SK-N-SH (cell line): ENCODE data around the gene SPSB4. TPM values are rescaled to one million over a fixed set of nuclear protein-coding genes. Genes with fewer than 3 reads are reported as not detected.

Experiments used
- CTCF ChIA-PET: fragments of 300-600, 350-600 bp; formaldehyde crosslinking; extraction: SDS; loops from one replicate; lab custom pipeline; 2021; lab: Yijun Ruan, JAX
- POLR2A ChIA-PET: fragments of 350-600 bp; sonication (Branson Sonifier 250); formaldehyde crosslinking; extraction: SDS; loops from one replicate; lab custom pipeline; 2020; ENCODE audit warnings: antibody characterized with exemption, inconsistent platforms; lab: Yijun Ruan, JAX
- DNase-seq: peaks from one replicate; pipeline ENCODE4 v3.0.0; 2012
- H2AFZ ChIP-seq: fragments of 200-600 bp; sonication (generic); 2 replicates; pipeline ENCODE4 v1.8.1; 2016; ENCODE audit warnings: antibody characterized with exemption, mild to moderate bottlenecking, low read depth
- H3F3A ChIP-seq: fragments of 200-600 bp; sonication (generic); replicated peaks from 2 replicates; pipeline ENCODE3; 2016; ENCODE audit warnings: antibody characterized with exemption, mild to moderate bottlenecking; ENCODE audit not compliant: insufficient read depth
- H3K27ac ChIP-seq, 2 experiments: fragments of 200-500 bp in 1 of 2; fragments of 200-600 bp in 1 of 2; sonication (Bioruptor generic) in 1 of 2; sonication (generic), shearing (Covaris generic) in 1 of 2; 2 replicates each; pipeline versions ENCODE4 v1.5.1 to v1.6.1; 2014 to 2016; ENCODE audit warnings: low read depth in 2 of 2, inconsistent platforms in 1 of 2, low read length in 1 of 2, mild to moderate bottlenecking in 1 of 2, mixed read lengths in 1 of 2
- H3K27me3 ChIP-seq: fragments of 200-600 bp; sonication (generic), shearing (Covaris generic); 2 replicates; pipeline ENCODE4 v1.6.1; 2016; ENCODE audit warnings: mixed run types; ENCODE audit not compliant: insufficient read depth
- H3K36me3 ChIP-seq, 2 experiments: fragments of 200-500 bp in 1 of 2; fragments of 200-600 bp in 1 of 2; sonication (Bioruptor generic) in 1 of 2; sonication (generic) in 1 of 2; replicated peaks in 1 of 2; 2 replicates each; pipeline versions ENCODE3 to v1.5.1; 2014 to 2016; ENCODE audit warnings: low read length in 1 of 2, mild to moderate bottlenecking in 1 of 2; ENCODE audit not compliant: insufficient read depth in 2 of 2, control insufficient read depth in 1 of 2
- H3K4me1 ChIP-seq, 2 experiments: fragments of 200-500 bp in 1 of 2; fragments of 200-600 bp in 1 of 2; sonication (Bioruptor generic) in 1 of 2; sonication (generic), shearing (Covaris generic) in 1 of 2; 2 replicates each; pipeline versions ENCODE4 v1.5.1 to v1.6.1; 2014 to 2016; ENCODE audit warnings: low read depth in 1 of 2, low read length in 1 of 2, mixed run types in 1 of 2; ENCODE audit not compliant: insufficient read depth in 2 of 2, control insufficient read depth in 1 of 2
- H3K4me2 ChIP-seq: fragments of 200-600 bp; sonication (generic), shearing (Covaris generic); 2 replicates; pipeline ENCODE4 v1.6.1; 2017; ENCODE audit warnings: mixed run types
- H3K4me3 ChIP-seq, 2 experiments: fragments of 200-500 bp in 1 of 2; fragments of 200-600 bp in 1 of 2; sonication (Bioruptor generic) in 1 of 2; sonication (generic), shearing (Covaris generic) in 1 of 2; 2 replicates each; pipeline versions ENCODE4 v1.5.1 to v1.8.1; 2014 to 2016; ENCODE audit warnings: low read depth in 2 of 2, inconsistent platforms in 1 of 2, low read length in 1 of 2, mild to moderate bottlenecking in 1 of 2, mixed read lengths in 1 of 2, moderate library complexity in 1 of 2
- H3K79me2 ChIP-seq: fragments of 200-600 bp; sonication (generic); 2 replicates; pipeline ENCODE4 v1.8.1; 2017; ENCODE audit warnings: mild to moderate bottlenecking; ENCODE audit not compliant: insufficient read depth
- H3K9ac ChIP-seq: fragments of 200-600 bp; sonication (generic); 2 replicates; pipeline ENCODE4 v1.6.1; 2017; ENCODE audit warnings: mixed run types
- H3K9me2 ChIP-seq: fragments of 200-600 bp; sonication (generic); 2 replicates; pipeline ENCODE4 v1.6.1; 2017; ENCODE audit warnings: mixed run types
- H3K9me3 ChIP-seq: fragments of 200-600 bp; sonication (generic); 2 replicates; pipeline ENCODE4 v1.6.1; 2017; ENCODE audit warnings: mixed run types, mild to moderate bottlenecking, moderate library complexity
- H4K20me1 ChIP-seq: fragments of 200-600 bp; sonication (generic); 2 replicates; pipeline ENCODE4 v1.6.1; 2017; ENCODE audit warnings: mild to moderate bottlenecking, mixed run types; ENCODE audit not compliant: insufficient read depth
- CHD2 ChIP-seq: fragments of 150-350 bp; IDR thresholded peaks from 2 replicates; pipeline ENCODE4 v1.6.1; 2018; ENCODE audit warnings: low read length; ENCODE audit not compliant: partially characterized antibody
- MAX ChIP-seq: IDR thresholded peaks from 2 replicates; pipeline ENCODE4 v1.4.0; 2012; ENCODE audit warnings: low read depth
- ZBTB33 ChIP-seq: IDR thresholded peaks from 2 replicates; pipeline ENCODE4 v1.4.0; 2012; ENCODE audit warnings: low read depth, borderline replicate concordance
- WGBS: methylation state at CpG from one replicate; pipeline ENCODE4 v1.1.6; 2017; ENCODE audit warnings: low lambda C conversion rate; 5-methylcytosine and 5-hydroxymethylcytosine counted together
- polyA plus RNA-seq, 3 experiments: library from polyadenylated mRNA; depleted of rRNA; stranded (reverse); fragments of >200 nt; gene quantifications; 2 replicates each; pipeline ENCODE4 v1.2.3, GENCODE V29; 2012
- TF ChIP-seq, protein P1 (sequence below): IDR thresholded peaks from 2 replicates; pipeline ENCODE4; 2012
- TF ChIP-seq, protein P2 (sequence below): IDR thresholded peaks from 2 replicates; pipeline ENCODE4 v1.6.1; 2012; ENCODE audit warnings: mild to moderate bottlenecking, low read depth, low read length, moderate library complexity

Gene SPSB4
- polyA plus RNA-seq, 1 of the 3 experiments (the other 2 are of a cell fraction) = 0.10 TPM

DNA sequence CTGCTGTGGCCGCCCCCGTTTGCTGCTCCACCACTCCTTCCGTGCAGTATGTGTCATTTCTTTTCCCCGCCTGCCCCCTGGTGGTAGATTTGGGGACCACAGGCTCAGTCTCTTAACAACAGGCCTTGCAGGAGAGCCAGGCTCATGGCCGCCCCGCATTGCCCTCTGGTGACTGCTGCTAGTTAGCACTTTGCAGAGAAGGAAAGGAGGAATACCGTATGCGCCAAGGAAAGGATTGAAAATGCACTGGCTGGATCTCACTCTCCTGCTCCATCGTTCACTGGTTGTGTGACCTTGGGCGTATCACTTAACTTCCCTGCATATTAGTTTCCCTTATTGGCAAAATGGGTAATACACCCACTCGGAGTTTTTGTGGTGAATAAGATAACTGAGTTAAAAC is 141.2 kb downstream of the SPSB4 start (continued):
- no peak for TF ChIP-seq ZBTB33

DNA sequence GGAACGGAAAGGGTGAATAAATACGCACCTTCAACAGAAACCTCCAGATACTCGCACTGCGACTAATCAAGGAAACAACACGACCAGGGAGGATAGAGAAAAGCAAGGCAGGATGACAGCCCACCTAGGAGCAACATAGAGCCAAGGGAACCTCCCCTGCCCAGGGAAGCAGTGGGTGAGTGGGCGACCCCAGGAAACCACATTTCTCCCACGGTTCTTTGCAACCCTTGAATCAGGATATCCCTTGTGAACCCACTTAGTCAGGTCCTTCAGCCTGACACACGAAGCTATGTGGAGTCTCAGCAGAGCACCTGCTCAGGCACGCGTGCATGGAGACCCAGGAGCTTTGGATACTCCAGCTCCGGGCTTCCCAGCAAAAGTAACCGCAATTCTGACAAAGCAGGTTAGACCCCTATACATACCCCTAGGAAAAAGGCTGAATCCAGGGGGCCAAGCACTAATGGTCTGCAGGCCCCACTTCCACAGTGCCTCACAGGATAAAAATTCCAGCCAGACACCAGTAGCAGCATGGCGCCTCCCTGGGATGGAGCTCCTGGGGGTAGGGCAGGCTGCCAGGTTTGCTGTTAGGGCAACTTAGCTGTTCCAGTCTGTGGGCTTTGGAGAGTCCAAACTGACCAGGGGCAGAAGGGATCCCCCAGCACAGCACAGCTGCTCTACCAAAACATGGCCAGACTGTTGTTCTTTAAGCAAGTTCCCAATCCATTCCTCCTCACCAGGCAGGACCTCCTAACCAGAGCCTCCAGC is 142.1 kb downstream of the SPSB4 start:
- no peaks in the 10 kb centered on the region; a peak in 1 of 4 replicates for H3K4me1 ChIP-seq
- no peak overlapping the region for H3K9ac ChIP-seq
- ChIA-PET CTCF (interaction anchor here (0.6 to 8.8 kb wide), 26 partner anchors 10 to 296 kb away, joined by 3 to 134 read pairs (median 6); partner anchors contain the start of genes PXYLP1 and SPSB4), POLR2A (no interaction called here)
- no peaks in the 10 kb centered on the region for H4K20me1 ChIP-seq
- no peaks in the 10 kb centered on the region for H3K9me2 ChIP-seq
- no peak overlapping the region for H2AFZ ChIP-seq
- H3K36me3 ChIP-seq = no peaks in the 10 kb centered on the region
- TF ChIP-seq, protein P1, sequence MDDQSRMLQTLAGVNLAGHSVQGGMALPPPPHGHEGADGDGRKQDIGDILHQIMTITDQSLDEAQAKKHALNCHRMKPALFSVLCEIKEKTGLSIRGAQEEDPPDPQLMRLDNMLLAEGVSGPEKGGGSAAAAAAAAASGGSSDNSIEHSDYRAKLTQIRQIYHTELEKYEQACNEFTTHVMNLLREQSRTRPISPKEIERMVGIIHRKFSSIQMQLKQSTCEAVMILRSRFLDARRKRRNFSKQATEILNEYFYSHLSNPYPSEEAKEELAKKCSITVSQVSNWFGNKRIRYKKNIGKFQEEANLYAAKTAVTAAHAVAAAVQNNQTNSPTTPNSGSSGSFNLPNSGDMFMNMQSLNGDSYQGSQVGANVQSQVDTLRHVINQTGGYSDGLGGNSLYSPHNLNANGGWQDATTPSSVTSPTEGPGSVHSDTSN = no peak
- TF ChIP-seq MAX (no peak), CHD2 (no peak)
- TF ChIP-seq, protein P2, sequence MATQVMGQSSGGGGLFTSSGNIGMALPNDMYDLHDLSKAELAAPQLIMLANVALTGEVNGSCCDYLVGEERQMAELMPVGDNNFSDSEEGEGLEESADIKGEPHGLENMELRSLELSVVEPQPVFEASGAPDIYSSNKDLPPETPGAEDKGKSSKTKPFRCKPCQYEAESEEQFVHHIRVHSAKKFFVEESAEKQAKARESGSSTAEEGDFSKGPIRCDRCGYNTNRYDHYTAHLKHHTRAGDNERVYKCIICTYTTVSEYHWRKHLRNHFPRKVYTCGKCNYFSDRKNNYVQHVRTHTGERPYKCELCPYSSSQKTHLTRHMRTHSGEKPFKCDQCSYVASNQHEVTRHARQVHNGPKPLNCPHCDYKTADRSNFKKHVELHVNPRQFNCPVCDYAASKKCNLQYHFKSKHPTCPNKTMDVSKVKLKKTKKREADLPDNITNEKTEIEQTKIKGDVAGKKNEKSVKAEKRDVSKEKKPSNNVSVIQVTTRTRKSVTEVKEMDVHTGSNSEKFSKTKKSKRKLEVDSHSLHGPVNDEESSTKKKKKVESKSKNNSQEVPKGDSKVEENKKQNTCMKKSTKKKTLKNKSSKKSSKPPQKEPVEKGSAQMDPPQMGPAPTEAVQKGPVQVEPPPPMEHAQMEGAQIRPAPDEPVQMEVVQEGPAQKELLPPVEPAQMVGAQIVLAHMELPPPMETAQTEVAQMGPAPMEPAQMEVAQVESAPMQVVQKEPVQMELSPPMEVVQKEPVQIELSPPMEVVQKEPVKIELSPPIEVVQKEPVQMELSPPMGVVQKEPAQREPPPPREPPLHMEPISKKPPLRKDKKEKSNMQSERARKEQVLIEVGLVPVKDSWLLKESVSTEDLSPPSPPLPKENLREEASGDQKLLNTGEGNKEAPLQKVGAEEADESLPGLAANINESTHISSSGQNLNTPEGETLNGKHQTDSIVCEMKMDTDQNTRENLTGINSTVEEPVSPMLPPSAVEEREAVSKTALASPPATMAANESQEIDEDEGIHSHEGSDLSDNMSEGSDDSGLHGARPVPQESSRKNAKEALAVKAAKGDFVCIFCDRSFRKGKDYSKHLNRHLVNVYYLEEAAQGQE = no peak
- no peak for DNase-seq
- H3K4me3 ChIP-seq = no peak overlapping the region
- no peak overlapping the region for H3K27ac ChIP-seq
- H3K4me2 ChIP-seq = no peak overlapping the region
- no peaks in the 10 kb centered on the region for H3K79me2 ChIP-seq
- no peaks in the 10 kb centered on the region for H3K27me3 ChIP-seq
- no peaks in the 10 kb centered on the region for H3K9me3 ChIP-seq
- WGBS = 72% methylated on average over 12 of the region's 13 CpGs
- H3F3A ChIP-seq = no peaks in the 10 kb centered on the region

Other genes starting within 250 kb of the SPSB4 start
- 23.3 and 37.3 TPM in 2 replicates for gene SLC25A36, start 109.5 kb upstream of the SPSB4 start, polyA plus RNA-seq (2012; rRNA removed)
- gene PXYLP1, start 180.5 kb downstream of the SPSB4 start, polyA plus RNA-seq (2012; rRNA removed) = 8.6 and 12.1 TPM in 2 replicates